GM23338 (cell line): ENCODE results near the gene SOD3. TPM values are rescaled to one million over a fixed set of nuclear protein-coding genes. Genes with fewer than 3 reads are reported as not detected.

ENCODE experiments used
- ATAC-seq: fragments of 200-7000 bp; cut with Tn5 transposase; 3 replicates; pipeline ENCODE4 v1.9.1; 2020
- DNase-seq: peaks from one replicate; pipeline ENCODE4 v3.0.0-alpha.2; 2015; ENCODE audit warnings: low spot score
- H2AFZ ChIP-seq: fragments of 200-600 bp; sonication (generic); 2 replicates; pipeline ENCODE4 v1.8.0; 2016; ENCODE audit warnings: antibody characterized with exemption, mild to moderate bottlenecking, moderate library complexity
- H3F3A ChIP-seq: fragments of 200-600 bp; sonication (generic); replicated peaks from 2 replicates; pipeline ENCODE4 v1.8.0; 2017; ENCODE audit warnings: antibody characterized with exemption, mixed run types, low read depth
- H3K27ac ChIP-seq: fragments of 200-600 bp; sonication (generic); 2 replicates; pipeline ENCODE4 v1.6.1; 2016; ENCODE audit warnings: low read depth
- H3K27me3 ChIP-seq: fragments of 200-600 bp; sonication (generic); 2 replicates; pipeline ENCODE4 v1.8.0; 2016; ENCODE audit warnings: mild to moderate bottlenecking, mixed run types, moderate library complexity; ENCODE audit not compliant: insufficient read depth
- H3K36me3 ChIP-seq: fragments of 200-600 bp; sonication (generic); 2 replicates; pipeline ENCODE4 v1.8.0; 2016; ENCODE audit warnings: mild to moderate bottlenecking; ENCODE audit not compliant: insufficient read depth
- H3K4me1 ChIP-seq: fragments of 200-600 bp; sonication (generic); 2 replicates; pipeline ENCODE4 v1.8.0; 2016; ENCODE audit warnings: mild to moderate bottlenecking, moderate library complexity; ENCODE audit not compliant: insufficient read depth
- H3K4me2 ChIP-seq: fragments of 200-600 bp; sonication (generic); 2 replicates; pipeline ENCODE4 v1.7.1; 2017; ENCODE audit warnings: mixed run types
- H3K4me3 ChIP-seq: fragments of 200-600 bp; sonication (generic); 2 replicates; pipeline ENCODE4 v1.6.1; 2016; ENCODE audit warnings: mixed run types
- H3K79me2 ChIP-seq: fragments of 200-600 bp; sonication (generic); replicated peaks from 2 replicates; pipeline ENCODE4 v1.8.0; 2017; ENCODE audit warnings: mild to moderate bottlenecking; ENCODE audit not compliant: insufficient read depth
- H3K9me2 ChIP-seq: fragments of 200-600 bp; sonication (generic); 2 replicates; pipeline ENCODE4 v1.8.0; 2017; ENCODE audit not compliant: insufficient read depth
- H4K20me1 ChIP-seq: fragments of 200-600 bp; sonication (generic); replicated peaks from 2 replicates; pipeline ENCODE4 v1.8.0; 2017; ENCODE audit warnings: mild to moderate bottlenecking; ENCODE audit not compliant: insufficient read depth
- H3K27ac Mint-ChIP-seq: 2 replicates; pipeline ENCODE4 v1.8.0; 2020; ENCODE audit warnings: inconsistent platforms, mild to moderate bottlenecking, moderate library complexity, mixed read lengths
- H3K27me3 Mint-ChIP-seq: 3 replicates; pipeline ENCODE4 v1.8.0; 2022; ENCODE audit warnings: low read depth, mild to moderate bottlenecking, moderate library complexity, mixed read lengths, inconsistent platforms; ENCODE audit not compliant: insufficient read depth, poor library complexity
- H3K36me3 Mint-ChIP-seq: 3 replicates; pipeline ENCODE4 v1.8.0; 2021; ENCODE audit warnings: low read depth, mild to moderate bottlenecking, inconsistent platforms, moderate library complexity, mixed read lengths
- H3K4me1 Mint-ChIP-seq: 3 replicates; pipeline ENCODE4 v1.8.0; 2020; ENCODE audit warnings: mild to moderate bottlenecking, inconsistent platforms, mixed read lengths
- H3K4me3 Mint-ChIP-seq: 3 replicates; pipeline ENCODE4 v1.8.0; 2021; ENCODE audit warnings: moderate library complexity, mild to moderate bottlenecking, inconsistent platforms, mixed read lengths
- H3K9me3 Mint-ChIP-seq: 3 replicates; pipeline ENCODE4 v1.8.0; 2020; ENCODE audit warnings: moderate library complexity, mild to moderate bottlenecking, inconsistent platforms, mixed read lengths
- EZH2phosphoT487 ChIP-seq: fragments of 200-600 bp; sonication (generic); IDR thresholded peaks from one replicate; pipeline ENCODE4 v1.8.1; 2018; ENCODE audit warnings: antibody characterized with exemption; ENCODE audit not compliant: unreplicated experiment
- polyA plus RNA-seq: library from polyadenylated mRNA; unstranded; fragments of >200 nt; fragmentation: Nextera tagmentation; extraction: Ambion mirVana; gene quantifications from 2 replicates; pipeline ENCODE4 v1.2.1, GENCODE V29; 2016
- total RNA-seq: library from RNA; depleted of rRNA; stranded (reverse); fragments of >200 nt; shearing (Covaris generic); gene quantifications from 2 replicates; pipeline ENCODE4 v1.2.3, GENCODE V29; 2014
- TF ChIP-seq, protein P1 (sequence below): fragments of 250-450 bp; sonication (Bioruptor Pico); IDR thresholded peaks from 2 replicates; pipeline ENCODE4 v1.5.0; 2020; ENCODE audit warnings: mild to moderate bottlenecking, moderate library complexity
- TF ChIP-seq, protein P2 (sequence below): IDR thresholded peaks from one replicate; pipeline ENCODE4 v1.6.1; 2018; ENCODE audit warnings: antibody characterized with exemption; ENCODE audit not compliant: unreplicated experiment

The SOD3 gene
- total and polyA plus RNA-seq, 2 experiments from 2014 or later, result 7.5 to 11.8 TPM

GRCh38 chr4:24842356-24842755 is 47.0 kb downstream of the SOD3 start:
- H3K4me3 ChIP-seq, result no peak overlapping the region
- no peaks in the 10 kb centered on the region for H3K27me3 Mint-ChIP-seq
- H3K9me2 ChIP-seq, result no peaks in the 10 kb centered on the region
- H4K20me1 ChIP-seq, result no peaks in the 10 kb centered on the region
- H3K27ac Mint-ChIP-seq, result no peak overlapping the region
- TF ChIP-seq EZH2phosphoT487, result no peak
- TF ChIP-seq, protein P1, sequence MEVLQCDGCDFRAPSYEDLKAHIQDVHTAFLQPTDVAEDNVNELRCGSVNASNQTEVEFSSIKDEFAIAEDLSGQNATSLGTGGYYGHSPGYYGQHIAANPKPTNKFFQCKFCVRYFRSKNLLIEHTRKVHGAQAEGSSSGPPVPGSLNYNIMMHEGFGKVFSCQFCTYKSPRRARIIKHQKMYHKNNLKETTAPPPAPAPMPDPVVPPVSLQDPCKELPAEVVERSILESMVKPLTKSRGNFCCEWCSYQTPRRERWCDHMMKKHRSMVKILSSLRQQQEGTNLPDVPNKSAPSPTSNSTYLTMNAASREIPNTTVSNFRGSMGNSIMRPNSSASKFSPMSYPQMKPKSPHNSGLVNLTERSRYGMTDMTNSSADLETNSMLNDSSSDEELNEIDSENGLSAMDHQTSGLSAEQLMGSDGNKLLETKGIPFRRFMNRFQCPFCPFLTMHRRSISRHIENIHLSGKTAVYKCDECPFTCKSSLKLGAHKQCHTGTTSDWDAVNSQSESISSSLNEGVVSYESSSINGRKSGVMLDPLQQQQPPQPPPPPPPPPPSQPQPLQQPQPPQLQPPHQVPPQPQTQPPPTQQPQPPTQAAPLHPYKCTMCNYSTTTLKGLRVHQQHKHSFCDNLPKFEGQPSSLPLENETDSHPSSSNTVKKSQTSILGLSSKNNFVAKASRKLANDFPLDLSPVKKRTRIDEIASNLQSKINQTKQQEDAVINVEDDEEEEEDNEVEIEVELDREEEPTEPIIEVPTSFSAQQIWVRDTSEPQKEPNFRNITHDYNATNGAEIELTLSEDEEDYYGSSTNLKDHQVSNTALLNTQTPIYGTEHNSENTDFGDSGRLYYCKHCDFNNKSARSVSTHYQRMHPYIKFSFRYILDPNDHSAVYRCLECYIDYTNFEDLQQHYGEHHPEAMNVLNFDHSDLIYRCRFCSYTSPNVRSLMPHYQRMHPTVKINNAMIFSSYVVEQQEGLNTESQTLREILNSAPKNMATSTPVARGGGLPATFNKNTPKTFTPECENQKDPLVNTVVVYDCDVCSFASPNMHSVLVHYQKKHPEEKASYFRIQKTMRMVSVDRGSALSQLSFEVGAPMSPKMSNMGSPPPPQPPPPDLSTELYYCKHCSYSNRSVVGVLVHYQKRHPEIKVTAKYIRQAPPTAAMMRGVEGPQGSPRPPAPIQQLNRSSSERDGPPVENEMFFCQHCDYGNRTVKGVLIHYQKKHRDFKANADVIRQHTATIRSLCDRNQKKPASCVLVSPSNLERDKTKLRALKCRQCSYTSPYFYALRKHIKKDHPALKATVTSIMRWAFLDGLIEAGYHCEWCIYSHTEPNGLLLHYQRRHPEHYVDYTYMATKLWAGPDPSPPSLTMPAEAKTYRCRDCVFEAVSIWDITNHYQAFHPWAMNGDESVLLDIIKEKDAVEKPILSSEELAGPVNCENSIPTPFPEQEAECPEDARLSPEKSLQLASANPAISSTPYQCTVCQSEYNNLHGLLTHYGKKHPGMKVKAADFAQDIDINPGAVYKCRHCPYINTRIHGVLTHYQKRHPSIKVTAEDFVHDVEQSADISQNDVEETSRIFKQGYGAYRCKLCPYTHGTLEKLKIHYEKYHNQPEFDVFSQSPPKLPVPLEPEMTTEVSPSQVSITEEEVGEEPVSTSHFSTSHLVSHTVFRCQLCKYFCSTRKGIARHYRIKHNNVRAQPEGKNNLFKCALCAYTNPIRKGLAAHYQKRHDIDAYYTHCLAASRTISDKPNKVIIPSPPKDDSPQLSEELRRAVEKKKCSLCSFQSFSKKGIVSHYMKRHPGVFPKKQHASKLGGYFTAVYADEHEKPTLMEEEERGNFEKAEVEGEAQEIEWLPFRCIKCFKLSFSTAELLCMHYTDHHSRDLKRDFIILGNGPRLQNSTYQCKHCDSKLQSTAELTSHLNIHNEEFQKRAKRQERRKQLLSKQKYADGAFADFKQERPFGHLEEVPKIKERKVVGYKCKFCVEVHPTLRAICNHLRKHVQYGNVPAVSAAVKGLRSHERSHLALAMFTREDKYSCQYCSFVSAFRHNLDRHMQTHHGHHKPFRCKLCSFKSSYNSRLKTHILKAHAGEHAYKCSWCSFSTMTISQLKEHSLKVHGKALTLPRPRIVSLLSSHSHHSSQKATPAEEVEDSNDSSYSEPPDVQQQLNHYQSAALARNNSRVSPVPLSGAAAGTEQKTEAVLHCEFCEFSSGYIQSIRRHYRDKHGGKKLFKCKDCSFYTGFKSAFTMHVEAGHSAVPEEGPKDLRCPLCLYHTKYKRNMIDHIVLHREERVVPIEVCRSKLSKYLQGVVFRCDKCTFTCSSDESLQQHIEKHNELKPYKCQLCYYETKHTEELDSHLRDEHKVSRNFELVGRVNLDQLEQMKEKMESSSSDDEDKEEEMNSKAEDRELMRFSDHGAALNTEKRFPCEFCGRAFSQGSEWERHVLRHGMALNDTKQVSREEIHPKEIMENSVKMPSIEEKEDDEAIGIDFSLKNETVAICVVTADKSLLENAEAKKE (CRISPR knock-in tag), result no peak
- TF ChIP-seq, protein P2, sequence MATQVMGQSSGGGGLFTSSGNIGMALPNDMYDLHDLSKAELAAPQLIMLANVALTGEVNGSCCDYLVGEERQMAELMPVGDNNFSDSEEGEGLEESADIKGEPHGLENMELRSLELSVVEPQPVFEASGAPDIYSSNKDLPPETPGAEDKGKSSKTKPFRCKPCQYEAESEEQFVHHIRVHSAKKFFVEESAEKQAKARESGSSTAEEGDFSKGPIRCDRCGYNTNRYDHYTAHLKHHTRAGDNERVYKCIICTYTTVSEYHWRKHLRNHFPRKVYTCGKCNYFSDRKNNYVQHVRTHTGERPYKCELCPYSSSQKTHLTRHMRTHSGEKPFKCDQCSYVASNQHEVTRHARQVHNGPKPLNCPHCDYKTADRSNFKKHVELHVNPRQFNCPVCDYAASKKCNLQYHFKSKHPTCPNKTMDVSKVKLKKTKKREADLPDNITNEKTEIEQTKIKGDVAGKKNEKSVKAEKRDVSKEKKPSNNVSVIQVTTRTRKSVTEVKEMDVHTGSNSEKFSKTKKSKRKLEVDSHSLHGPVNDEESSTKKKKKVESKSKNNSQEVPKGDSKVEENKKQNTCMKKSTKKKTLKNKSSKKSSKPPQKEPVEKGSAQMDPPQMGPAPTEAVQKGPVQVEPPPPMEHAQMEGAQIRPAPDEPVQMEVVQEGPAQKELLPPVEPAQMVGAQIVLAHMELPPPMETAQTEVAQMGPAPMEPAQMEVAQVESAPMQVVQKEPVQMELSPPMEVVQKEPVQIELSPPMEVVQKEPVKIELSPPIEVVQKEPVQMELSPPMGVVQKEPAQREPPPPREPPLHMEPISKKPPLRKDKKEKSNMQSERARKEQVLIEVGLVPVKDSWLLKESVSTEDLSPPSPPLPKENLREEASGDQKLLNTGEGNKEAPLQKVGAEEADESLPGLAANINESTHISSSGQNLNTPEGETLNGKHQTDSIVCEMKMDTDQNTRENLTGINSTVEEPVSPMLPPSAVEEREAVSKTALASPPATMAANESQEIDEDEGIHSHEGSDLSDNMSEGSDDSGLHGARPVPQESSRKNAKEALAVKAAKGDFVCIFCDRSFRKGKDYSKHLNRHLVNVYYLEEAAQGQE, result no peak
- no peaks in the 10 kb centered on the region for H3K9me3 Mint-ChIP-seq
- H3K36me3 Mint-ChIP-seq, result no peaks in the 10 kb centered on the region
- peaks cover 11% of the 10 kb centered on the region for H3K4me1 Mint-ChIP-seq
- no peaks in the 10 kb centered on the region for H3K27me3 ChIP-seq
- H3K27ac ChIP-seq, result no peak overlapping the region
- no peak overlapping the region for H3K4me3 Mint-ChIP-seq
- H2AFZ ChIP-seq, result no peak overlapping the region
- H3F3A ChIP-seq, result no peaks in the 10 kb centered on the region
- H3K36me3 ChIP-seq, result no peaks in the 10 kb centered on the region
- no peaks in the 10 kb centered on the region for H3K4me1 ChIP-seq
- H3K79me2 ChIP-seq, result no peaks in the 10 kb centered on the region
- H3K4me2 ChIP-seq, result no peak overlapping the region
- DNase-seq, result no peak
- ATAC-seq, result no peak
